K562 treated with DMSO at 1 percent for 48 hours (cell line): Measurements from ENCODE around the gene ZNF175. TPM values are rescaled to one million over a fixed set of nuclear protein-coding genes. Genes with fewer than 3 reads are reported as not detected.

Experiments
- total RNA-seq: library from RNA; unstranded; fragments of 300-600 nt; gene quantifications from 2 replicates; pipeline ENCODE4 v1.2.3, GENCODE V29; 2022; ENCODE audit warnings: low replicate concordance; ENCODE audit errors: extremely low read depth

ZNF175 gene
- not detected in 2 replicates for total RNA-seq

GRCh38 chr19:51570962-51571575, at the start of gene ZNF175:
TSS of gene ZNF175 (plus strand) at chr19:51571283. CDS start at chr19:51573330, 2,047 bp downstream.

GRCh38 chr19:51531349-51532315, 39.5 kb upstream of the ZNF175 start, which contains the start of gene SIGLEC6:
TSS of gene SIGLEC6 (minus strand) at chr19:51531670. CDS start at chr19:51531648, 22 bp downstream.

GRCh38 chr19:51630315-51630714, 59.2 kb downstream of the ZNF175 start, which contains the start of gene SIGLEC5:
TSS of gene SIGLEC5 (minus strand) at chr19:51630401. CDS start at chr19:51630335, 66 bp downstream.

Other genes with a start within 250 kb of the ZNF175 start
- gene VSIG10L, start 229.1 kb upstream of the ZNF175 start, total RNA-seq, result not detected in 2 replicates
- not detected in 2 replicates for gene ETFB, start 204.9 kb upstream of the ZNF175 start, total RNA-seq
- gene CLDND2, start 202.3 kb upstream of the ZNF175 start, total RNA-seq, result not detected in 2 replicates
- not detected in 2 replicates for gene NKG7, start 198.6 kb upstream of the ZNF175 start, total RNA-seq
- not detected in 2 replicates for gene LIM2, start 183.3 kb upstream of the ZNF175 start, total RNA-seq
- not detected in 2 replicates for gene C19orf84, start 180.7 kb upstream of the ZNF175 start, total RNA-seq
- not detected in 2 replicates for gene SIGLEC10, start 153.6 kb upstream of the ZNF175 start, total RNA-seq
- not detected in 2 replicates for gene SIGLEC8, start 112.8 kb upstream of the ZNF175 start, total RNA-seq
- gene CEACAM18, start 92.7 kb upstream of the ZNF175 start, total RNA-seq, result not detected in 2 replicates
- gene SIGLEC12, start 69.5 kb upstream of the ZNF175 start, total RNA-seq, result not detected in 2 replicates
- not detected in 2 replicates for gene SIGLEC6, start 39.6 kb upstream of the ZNF175 start, total RNA-seq
- not detected in 2 replicates for gene SIGLEC5, start 59.1 kb downstream of the ZNF175 start, total RNA-seq
- gene SIGLEC14, start 75.5 kb downstream of the ZNF175 start, total RNA-seq, result not detected in 2 replicates
- not detected in 2 replicates for gene SPACA6, start 122.0 kb downstream of the ZNF175 start, total RNA-seq
- not detected in 2 replicates for gene HAS1, start 152.7 kb downstream of the ZNF175 start, total RNA-seq
- gene FPR1, start 180.6 kb downstream of the ZNF175 start, total RNA-seq, result not detected in 2 replicates
- not detected in 2 replicates for gene FPR2, start 189.9 kb downstream of the ZNF175 start, total RNA-seq
- gene FPR3, start 223.9 kb downstream of the ZNF175 start, total RNA-seq, result not detected in 2 replicates